Breast epithelium (tissue), 4 donors: ENCODE results near the gene MBOAT7. TPM values are rescaled to one million over a fixed set of nuclear protein-coding genes. Genes with fewer than 3 reads are reported as not detected.
A peak's percentile ranks its signal among the peaks of the same experiment; 100 is the strongest.
"Not testable (repeated sequence)": the region's sequence is repeated elsewhere in the genome, so short reads cannot be mapped to it uniquely, and the experiment has no call there.

Experiments used
- DNase-seq, 2 donors: peaks; one replicate each; pipeline ENCODE4 v3.0.0-alpha.2; 2019; ENCODE audit warnings: low spot score in 2 of 2
- H3K27ac ChIP-seq, 2 donors: fragments of 200-600 bp; sonication (generic) in 1 of 2; one replicate each; pipeline ENCODE4 v1.5.1; 2016 to 2019; ENCODE audit warnings: mild to moderate bottlenecking in 1 of 2
- H3K27me3 ChIP-seq, 2 donors: fragments of 200-600 bp; sonication (generic) in 1 of 2; one replicate each; pipeline versions ENCODE4 v1.5.1 to v1.6.0; 2017 to 2019; ENCODE audit warnings: control low read depth in 1 of 2, mild to moderate bottlenecking in 1 of 2
- H3K36me3 ChIP-seq: fragments of 200-600 bp; one replicate; pipeline ENCODE4 v1.5.1; 2019
- H3K4me1 ChIP-seq, 2 donors: fragments of 200-600 bp; sonication (generic); one replicate each; pipeline ENCODE4 v1.5.1; 2016 to 2019; ENCODE audit warnings: control low read depth in 1 of 2
- H3K4me3 ChIP-seq, 3 donors: fragments of 200-600 bp; sonication (generic); 1 replicate in 2 of 3; 2 replicates in 1 of 3; pipeline ENCODE4 v1.5.1; 2016 to 2019; ENCODE audit warnings: mild to moderate bottlenecking in 3 of 3, moderate library complexity in 2 of 3
- H3K9me3 ChIP-seq, 2 donors: fragments of 200-600 bp; sonication (generic) in 1 of 2; one replicate each; pipeline ENCODE4 v1.5.1; 2016 to 2019; ENCODE audit warnings: control low read depth in 1 of 2
- POLR2A ChIP-seq: fragments of 450-650 bp; IDR thresholded peaks from one replicate; pipeline ENCODE4 v1.6.1; 2016; ENCODE audit warnings: antibody characterized with exemption, mild to moderate bottlenecking, moderate library complexity
- POLR2AphosphoS5 ChIP-seq, 3 donors: sonication (generic); formaldehyde crosslinking; IDR thresholded peaks; one replicate each; pipeline ENCODE4 v1.6.1; 2017; ENCODE audit warnings: antibody characterized with exemption in 3 of 3
- intact Hi-C: fragments of 100-400 bp; cut with DNase I; formaldehyde crosslinking; loops from one replicate; pipeline ENCODE4 v1.15.1; 2023; ENCODE audit warnings: low total_unique reads
- total RNA-seq, 3 donors: library from RNA; depleted of rRNA; stranded (reverse); fragments of >200 nt; gene quantifications; one replicate each; pipeline ENCODE4 v1.1.0, GENCODE V29; 2016
- TF ChIP-seq, protein P1 (sequence below), 3 donors: fragments of 450-650 bp; IDR thresholded peaks; one replicate each; pipeline ENCODE4 v1.5.1; 2016 to 2017; ENCODE audit warnings: antibody characterized with exemption in 3 of 3, mild to moderate bottlenecking in 3 of 3, moderate library complexity in 3 of 3

MBOAT7 gene
- total RNA-seq, 3 donors from 2014 or later = 16.5 to 37.3 (median 24.6) TPM

DNA sequence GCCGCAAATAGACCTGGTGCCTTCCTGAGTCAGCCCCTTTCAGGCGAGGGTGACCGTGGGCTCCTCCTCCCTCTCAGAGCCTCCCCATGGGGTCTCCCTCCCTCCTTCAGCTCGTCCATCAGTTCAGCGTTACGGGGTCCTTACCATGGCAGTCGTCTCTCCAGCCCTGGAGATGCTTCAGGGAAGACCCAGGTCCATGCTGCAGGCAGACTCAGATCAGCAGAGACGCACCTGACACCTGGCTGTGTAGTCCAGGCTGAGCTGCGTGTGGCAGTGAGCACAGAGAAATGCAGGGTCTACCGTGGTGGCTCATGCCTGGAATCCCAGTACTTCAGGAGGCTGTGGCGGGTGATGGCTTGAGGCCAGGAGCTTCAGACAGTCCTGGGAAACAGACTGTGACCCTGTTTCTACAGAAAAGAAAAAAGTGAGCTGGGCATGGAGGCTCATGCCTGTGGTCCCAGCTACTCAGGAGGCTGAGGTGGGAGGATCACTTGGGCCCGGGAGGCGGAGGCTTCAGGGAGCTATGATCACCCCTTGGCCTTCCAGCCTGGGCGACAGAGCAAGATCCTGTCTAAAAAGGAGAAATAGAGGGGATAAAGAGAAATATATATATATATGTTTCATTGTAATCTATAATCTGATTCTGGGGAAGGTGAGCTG lies 34.0 kb upstream of the MBOAT7 start:
- H3K36me3 ChIP-seq, intact Hi-C loops, H3K9me3 ChIP-seq, H3K27me3 ChIP-seq, H3K4me1 ChIP-seq, H3K27ac ChIP-seq, DNase-seq, H3K4me3 ChIP-seq: not testable (repeated sequence)

DNA sequence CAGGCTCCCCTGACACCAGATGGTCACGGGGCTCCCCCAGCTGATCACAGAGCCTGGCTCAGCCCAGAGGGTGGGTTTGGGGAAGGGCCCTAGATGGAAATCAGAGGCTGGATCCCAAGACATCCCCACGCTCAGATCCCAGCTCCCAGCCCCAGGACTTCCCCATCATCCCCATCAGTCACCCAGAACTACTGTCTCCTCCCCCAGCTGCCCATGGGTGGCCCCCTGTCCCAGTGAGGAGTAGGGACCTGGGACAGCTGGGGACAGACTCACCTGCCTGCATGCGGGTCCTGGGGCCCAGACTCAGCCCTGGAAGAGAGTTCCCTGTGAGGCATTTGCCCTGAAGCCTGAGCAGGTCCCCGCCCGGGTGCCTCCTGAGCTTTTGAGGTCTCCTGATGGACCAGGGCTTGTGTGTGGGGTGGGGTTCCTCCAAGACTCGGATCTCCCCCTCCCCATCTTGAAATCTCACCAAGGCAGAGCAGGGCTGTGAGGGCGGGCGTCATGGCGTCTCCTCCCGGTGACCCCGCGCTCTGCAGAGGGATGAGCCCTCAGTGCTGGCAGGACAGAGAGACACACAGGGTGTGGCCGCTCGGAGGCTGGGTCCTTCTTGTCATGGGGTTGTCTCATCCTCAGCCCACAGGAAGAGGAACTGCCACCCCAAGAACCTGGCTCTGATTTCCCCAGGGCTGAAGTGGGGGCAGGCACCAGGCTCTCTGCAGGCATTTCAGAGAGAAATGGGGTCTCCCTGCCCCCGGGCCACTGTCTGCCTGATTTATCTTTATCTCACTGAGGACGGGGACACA lies 33.3 kb upstream of the MBOAT7 start, which contains the start of gene LILRB3:
LILRB3 (minus strand) TSS at position 534 of the 803 bp plus-strand sequence; CDS start at position 503, 31 bp downstream.
- intact Hi-C loops = not testable (repeated sequence)

DNA sequence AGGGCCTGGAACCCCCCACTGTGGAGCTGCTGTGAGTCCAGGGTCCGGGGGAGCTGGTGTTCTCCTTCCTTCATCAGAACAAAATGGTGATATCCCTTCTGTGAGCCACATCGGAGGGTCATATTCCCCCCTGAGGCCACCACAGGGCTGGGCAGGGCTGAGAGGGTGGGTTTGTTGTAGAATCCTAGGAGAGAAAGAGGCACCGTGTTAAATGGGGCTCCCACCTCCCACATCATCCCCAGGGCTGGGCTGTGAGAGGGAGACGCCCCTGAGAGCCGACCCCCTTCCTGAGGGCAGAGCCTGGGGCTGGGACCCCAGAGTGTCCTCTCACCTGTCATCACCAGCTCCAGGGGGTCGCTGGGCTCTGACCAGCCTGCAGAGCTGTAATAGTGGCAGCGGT lies 32.6 kb upstream of the MBOAT7 start:
- H3K27ac ChIP-seq, H3K9me3 ChIP-seq, H3K4me3 ChIP-seq, H3K4me1 ChIP-seq, intact Hi-C loops, H3K27me3 ChIP-seq, H3K36me3 ChIP-seq, DNase-seq: not testable (repeated sequence)

More for the DNA sequence above, 33.3 kb upstream of the MBOAT7 start, which contains the start of gene LILRB3:
- peak within 1 kb of the TSS in 2 of 3 donors; percentile 19 to 25 for H3K4me3 ChIP-seq
- not testable (repeated sequence) for H3K9me3 ChIP-seq, H3K27me3 ChIP-seq, H3K36me3 ChIP-seq, H3K27ac ChIP-seq, H3K4me1 ChIP-seq, DNase-seq

DNA sequence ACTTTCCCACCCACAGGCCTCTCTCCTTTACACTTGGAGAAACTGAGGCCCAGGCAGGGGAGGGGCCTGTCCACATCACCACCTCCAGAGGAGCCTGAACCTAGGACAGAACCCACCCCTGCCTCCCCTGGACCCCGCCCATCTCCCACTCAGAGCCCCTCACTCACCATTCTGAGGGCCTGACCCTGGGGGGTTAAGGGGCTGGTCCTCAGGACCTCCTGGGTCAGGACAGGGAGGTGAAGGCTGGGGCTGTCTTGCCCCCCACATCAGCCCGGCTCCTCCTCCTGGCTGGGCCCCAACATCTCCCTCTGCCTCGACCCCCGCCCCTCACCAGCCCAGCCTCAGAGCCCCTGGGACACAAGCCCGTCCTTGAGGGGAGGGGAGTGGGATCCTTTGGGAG lies 30.3 kb upstream of the MBOAT7 start:
- H3K27ac ChIP-seq, H3K36me3 ChIP-seq, H3K27me3 ChIP-seq, H3K9me3 ChIP-seq, H3K4me1 ChIP-seq, intact Hi-C loops, DNase-seq, H3K4me3 ChIP-seq: not testable (repeated sequence)

DNA sequence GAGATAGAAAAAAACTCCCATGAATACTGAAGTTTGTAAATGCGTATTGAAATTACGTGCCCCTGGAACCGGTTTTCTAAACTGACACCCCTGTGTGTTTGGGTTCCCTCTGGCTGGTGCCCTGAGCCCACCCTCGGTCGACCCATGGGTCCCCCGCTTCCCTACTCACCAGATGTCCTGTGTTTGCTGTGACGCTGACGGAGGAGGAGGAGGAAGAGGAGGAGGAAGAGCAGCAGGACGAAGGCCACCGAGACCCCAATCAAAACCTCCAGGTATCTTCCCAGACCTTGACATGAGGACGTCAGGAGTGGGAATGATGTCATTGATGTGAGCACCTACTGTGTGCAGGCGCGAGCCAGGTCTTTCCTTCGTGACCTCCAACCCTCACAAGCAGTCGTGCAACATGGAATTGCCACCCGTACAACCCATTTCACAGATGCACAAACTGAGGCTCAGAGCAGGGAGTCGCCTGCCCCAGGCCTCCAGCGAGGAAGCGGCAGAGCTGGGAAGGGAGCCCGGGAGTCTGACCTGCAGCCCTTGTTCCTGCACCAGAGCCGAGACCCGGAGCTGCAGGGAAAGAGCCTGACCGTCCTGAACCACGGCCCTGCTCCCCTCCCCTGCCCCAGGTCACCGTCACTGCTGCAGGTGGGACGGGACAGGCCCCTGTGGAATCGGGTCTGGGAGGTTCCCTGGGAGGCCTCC lies 29.7 kb upstream of the MBOAT7 start:
- Histone ChIP-seq H3K4me3 (no peak overlapping the region), H3K27me3 (peaks cover 0 to 7% of the 10 kb centered on the region in 2 donors), H3K27ac (no peak overlapping the region), H3K4me1 (no peaks in the 10 kb centered on the region), H3K36me3 (no peaks in the 10 kb centered on the region), H3K9me3 (no peaks in the 10 kb centered on the region)
- no peak for DNase-seq
- intact Hi-C loops = no loop called here
- TF ChIP-seq POLR2AphosphoS5 (IDR thresholded peaks at IDR 0.05) = no peak
- TF ChIP-seq, protein P1, sequence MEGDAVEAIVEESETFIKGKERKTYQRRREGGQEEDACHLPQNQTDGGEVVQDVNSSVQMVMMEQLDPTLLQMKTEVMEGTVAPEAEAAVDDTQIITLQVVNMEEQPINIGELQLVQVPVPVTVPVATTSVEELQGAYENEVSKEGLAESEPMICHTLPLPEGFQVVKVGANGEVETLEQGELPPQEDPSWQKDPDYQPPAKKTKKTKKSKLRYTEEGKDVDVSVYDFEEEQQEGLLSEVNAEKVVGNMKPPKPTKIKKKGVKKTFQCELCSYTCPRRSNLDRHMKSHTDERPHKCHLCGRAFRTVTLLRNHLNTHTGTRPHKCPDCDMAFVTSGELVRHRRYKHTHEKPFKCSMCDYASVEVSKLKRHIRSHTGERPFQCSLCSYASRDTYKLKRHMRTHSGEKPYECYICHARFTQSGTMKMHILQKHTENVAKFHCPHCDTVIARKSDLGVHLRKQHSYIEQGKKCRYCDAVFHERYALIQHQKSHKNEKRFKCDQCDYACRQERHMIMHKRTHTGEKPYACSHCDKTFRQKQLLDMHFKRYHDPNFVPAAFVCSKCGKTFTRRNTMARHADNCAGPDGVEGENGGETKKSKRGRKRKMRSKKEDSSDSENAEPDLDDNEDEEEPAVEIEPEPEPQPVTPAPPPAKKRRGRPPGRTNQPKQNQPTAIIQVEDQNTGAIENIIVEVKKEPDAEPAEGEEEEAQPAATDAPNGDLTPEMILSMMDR (IDR thresholded peaks at IDR 0.05) = no peak
- no peak for TF ChIP-seq POLR2A

DNA sequence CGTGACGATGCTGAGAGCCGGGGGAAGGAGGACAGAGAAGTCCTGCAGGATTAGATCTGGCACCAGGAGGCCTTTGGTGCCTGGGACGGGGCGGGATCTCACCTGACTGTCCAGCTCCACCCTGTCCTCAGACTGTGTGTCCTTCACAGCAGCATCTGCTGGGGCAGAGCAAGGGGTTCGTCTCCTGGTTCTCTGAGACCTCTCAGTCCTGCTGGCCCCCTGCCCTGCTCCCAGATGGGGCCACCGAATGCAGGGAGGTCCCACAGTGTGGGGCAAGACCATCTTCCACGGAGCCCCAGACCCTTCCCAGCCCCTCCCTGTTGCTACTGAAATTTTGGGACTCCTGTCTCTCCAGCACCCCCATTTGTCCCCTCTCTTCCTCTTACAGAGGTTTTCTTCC lies 28.9 kb upstream of the MBOAT7 start:
- Histone ChIP-seq H3K36me3 (no peaks in the 10 kb centered on the region), H3K27me3 (peaks cover 0 to 7% of the 10 kb centered on the region in 2 donors), H3K4me1 (no peaks in the 10 kb centered on the region), H3K9me3 (no peaks in the 10 kb centered on the region), H3K4me3 (no peak overlapping the region), H3K27ac (no peak overlapping the region)
- no peak for DNase-seq
- TF ChIP-seq POLR2A (no peak), POLR2AphosphoS5 (IDR thresholded peaks at IDR 0.05) (no peak)
- TF ChIP-seq, protein P1 (IDR thresholded peaks at IDR 0.05) = no peak
- intact Hi-C loops = no loop called here

DNA sequence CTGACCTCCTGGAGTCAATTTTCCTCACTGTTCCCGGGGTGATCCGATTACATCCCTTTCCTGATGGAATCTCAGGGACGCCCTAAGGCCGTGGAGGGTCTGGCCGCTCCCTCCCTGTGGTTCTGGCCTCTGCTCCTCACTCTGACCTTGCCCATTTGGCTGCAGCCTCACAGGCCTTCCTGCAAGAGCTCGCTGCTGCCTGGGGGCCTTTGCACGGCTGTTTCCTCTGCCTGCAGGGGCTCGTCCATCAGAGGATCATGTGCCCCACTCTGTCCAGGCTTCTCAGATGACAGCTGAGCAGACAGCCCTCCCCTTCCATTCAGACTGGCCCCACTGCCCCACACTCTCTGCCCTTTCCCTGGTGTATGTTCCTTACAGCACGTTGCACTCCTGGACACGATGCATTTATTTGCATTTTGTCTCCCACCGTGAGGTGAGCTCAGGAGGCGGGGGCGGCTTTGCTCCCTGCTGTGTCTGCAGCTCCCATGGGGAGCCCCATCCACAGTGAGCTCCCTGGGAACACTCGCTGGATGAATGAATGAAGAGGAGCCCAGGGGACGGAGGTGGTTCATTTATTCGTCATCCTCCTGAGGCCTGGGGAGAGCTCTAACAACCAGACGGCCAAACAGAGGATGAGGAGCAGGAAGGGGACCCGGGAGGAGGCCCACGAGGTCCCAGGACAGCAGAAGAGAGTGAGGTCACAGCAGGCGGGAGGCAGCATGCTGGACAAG lies 28.3 kb upstream of the MBOAT7 start:
- intact Hi-C loops, DNase-seq, H3K36me3 ChIP-seq, H3K9me3 ChIP-seq, H3K4me1 ChIP-seq, H3K27me3 ChIP-seq, H3K27ac ChIP-seq, H3K4me3 ChIP-seq: not testable (repeated sequence)
